IPS-NIHi7 (cell line): Measurements from ENCODE around the gene FCN2.

Experiments used
- DNase-seq: peaks from one replicate; pipeline ENCODE4 v3.0.0; 2012; ENCODE audit warnings: mixed read lengths; ENCODE audit errors: extremely low spot score

FCN2 gene

DNA sequence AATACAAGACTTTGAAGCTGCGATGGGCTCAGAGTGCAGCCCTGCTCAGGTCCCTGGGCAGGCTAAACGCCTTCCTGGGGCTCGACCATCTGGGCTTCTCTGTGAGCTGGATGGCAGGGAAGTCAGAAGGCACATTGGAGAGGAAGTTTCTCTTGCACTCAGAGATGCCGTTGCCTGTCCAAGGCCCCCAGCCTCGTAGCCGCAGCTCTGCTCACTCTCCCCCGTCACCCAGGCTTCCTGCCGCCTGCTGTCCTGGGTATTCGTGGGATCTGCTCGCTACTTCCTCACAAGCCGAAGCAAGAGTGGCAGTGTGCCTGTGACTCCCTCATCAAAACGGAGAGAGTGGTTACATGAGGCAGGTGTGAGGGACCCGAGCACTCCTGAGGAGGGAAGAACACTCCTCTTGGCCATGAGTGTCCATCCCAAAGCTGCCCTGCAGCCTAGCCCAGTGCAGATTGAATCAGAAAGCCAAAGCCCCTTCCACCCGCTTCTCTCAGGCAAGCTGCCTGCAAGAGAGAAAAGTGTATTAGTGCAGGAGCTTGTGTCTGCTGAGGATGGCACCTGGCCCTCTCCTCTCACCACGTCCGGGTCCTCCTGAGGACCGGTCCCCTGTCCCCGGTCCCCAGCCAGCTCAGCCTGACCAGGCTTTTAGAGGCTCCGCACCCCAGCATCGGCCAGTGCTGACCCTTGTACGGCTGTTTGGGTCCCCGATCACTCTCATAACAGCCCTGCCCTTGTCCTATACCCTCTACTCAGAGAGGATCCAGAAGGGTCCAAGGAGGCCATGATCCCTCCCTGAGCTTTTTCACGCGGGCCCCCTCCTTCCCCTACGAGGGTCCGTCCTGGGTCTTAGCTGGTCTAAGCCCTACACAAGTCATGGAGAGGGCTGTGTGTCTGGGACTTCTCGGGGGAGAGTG, 7.3 kb downstream of the FCN2 start:
- no peak for DNase-seq

DNA sequence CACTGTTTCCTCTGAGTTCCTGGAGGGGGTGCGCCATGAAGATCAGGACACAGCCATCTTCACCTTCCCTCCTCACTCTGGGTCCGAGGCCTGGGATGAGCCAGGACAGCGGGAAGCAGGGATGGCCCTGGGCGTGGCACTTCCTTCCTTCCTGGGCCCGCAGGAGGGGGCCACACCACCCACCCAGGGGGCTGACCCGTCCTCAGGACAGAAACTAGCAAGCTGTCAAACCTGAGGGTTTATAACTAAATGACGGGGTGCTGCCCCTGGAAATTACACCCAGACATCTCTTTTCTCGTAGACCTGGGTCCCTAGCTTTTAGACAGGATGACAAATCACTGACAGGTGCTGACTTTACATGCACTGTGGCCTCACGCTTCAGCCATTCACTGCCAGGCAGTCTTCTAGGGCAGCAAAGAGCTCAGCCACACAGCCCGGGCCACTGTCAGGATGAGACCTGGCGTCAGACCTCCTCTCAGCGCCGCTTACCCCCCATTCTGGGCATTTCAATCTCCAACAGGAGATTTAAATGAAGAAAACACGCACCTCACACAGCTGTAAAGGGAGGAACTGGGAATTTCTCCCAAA, 8.1 kb downstream of the FCN2 start:
- no peak for DNase-seq

DNA sequence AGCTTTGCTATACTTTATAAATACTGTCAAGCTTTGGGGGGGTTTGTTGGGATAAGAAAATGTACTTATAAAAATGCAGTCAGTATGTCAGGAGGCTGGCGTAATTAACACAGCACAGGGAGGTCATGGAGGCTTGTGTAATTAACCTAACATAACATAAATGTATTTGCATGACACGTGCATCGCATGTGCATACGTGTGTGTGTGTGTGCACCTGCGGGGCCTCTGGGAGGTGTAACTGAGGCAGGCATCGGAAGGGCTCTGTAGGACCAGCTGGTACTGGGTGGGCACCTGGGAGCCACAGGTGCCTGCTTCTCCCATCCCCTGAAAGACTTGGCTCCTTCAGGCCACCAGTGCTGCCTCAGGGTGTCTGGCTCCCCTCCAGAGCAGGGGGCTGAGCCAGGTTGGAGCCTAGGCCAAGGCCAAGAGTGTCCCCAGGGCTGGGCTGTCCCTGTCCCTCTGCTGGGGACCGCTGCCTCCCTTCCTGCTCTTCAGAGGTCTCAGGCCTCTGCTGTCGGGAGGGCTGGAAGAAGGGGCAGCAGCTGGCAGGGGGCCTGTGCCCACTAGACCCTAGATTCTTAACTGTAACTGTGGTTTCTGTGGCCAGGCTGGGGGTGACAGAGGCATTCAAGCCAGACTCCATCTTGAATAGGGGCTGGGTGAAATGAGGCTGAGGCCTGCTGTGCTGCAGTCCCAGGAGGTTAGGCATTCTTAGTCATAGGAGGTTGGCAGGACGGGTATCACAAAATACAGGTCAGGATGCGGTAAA, 9.0 kb downstream of the FCN2 start:
- DNase-seq: no peak

DNA sequence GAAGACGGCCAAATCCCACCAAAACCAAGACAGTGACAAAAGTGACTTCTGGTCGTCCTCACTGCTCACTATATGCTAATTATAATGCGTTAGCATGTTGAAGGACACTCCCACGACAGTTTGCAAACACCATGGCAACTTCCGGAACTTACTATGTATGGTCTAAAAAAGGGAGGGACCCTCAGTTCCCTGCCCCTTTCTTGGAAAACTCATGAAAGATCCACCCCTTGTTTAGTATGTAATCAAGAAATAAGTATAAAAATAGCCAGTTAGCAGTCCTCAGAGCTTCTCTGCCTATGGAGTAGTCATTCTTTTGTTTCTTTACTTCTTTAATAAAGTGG, 9.5 kb downstream of the FCN2 start:
- no peak for DNase-seq

DNA sequence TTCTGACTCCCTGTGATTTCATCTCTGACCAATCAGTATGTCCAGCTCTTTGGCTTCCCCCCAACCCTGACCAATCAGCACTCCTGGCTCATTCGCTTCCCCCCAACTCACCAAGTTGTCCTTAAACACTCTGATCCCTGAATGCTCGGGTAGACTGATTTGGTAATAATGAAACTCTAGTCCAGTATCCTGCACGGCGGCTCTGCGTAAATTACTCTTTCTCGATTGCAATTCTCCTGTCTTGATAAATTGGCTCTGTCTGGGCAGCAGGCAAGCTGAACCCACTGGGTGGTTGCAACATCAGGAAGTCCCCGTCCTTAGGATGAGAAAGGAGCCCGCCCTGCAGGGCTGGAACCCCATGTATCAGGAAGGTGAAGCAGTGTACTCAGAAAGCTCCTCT, 10.4 kb downstream of the FCN2 start:
- DNase-seq: no peak

DNA sequence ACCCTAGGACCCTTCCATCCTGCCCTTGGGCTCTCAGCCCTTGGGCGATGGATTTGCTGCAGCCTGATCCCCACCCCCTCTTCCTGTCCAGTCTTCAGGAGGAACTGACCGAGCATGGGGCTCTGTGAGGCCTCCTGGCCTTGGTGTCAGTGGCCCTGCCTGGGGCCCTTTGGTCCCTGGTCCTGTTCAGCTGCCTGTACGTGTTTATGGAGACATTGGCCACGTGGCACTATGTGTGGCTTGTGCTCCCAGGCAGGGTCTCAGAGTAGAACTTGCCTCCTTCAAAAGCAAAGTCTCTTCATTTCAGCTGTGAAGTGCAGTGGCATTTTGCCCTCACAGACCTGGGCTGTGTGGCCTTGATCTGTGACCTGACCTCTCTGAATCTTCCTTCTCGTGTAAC, 11.1 kb downstream of the FCN2 start:
- DNase-seq: no peak

DNA sequence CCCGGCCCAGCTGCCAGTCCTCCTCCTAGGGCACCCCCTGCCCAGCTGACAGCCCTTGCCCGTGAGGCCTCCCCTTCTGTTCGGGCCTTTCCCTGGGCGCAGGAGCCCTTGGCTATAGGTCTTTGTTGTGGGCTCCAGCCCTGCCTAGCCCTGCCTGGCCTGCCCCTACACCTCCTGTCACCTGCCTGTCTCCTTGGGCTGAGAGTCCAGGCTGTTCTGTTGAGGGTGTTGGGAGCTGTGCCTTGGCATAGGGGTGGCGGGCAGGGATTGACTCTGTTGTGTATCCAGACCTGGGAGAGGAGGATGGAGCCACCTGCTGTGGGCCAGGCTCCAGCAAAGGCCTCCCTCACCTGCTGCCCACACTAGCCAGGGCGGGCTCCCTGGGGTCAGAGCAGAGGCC, 11.6 kb downstream of the FCN2 start:
- DNase-seq: no peak

DNA sequence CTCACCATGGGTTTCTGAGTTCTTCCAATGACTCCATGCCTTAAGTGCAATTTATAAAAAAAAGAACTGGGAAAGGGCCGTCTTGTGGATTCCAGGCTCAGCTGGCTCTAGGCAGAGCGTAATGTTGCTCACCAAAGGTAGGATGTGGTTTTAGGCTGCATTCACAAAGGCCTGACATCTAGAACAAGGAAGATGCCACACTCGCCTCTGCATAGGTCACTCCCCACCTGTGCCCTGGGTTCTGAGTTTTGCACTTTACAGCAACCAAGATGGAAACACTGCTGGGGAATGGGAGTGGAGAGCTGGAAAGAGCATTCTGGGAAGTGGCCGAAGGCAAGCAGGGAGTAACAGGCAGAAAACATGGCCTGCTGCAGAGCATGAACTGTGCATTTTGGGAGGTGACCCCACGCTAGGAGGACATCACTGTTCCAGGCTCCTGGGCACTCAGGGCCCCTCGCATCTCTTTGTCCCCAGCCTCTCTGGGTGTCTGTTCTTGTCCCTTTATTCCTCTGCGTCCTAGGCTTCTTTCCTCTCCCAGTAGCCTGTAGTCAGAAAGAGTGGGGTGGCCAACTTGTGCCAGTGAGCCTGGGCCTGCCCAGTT, 12.3 kb downstream of the FCN2 start:
- DNase-seq: no peak

DNA sequence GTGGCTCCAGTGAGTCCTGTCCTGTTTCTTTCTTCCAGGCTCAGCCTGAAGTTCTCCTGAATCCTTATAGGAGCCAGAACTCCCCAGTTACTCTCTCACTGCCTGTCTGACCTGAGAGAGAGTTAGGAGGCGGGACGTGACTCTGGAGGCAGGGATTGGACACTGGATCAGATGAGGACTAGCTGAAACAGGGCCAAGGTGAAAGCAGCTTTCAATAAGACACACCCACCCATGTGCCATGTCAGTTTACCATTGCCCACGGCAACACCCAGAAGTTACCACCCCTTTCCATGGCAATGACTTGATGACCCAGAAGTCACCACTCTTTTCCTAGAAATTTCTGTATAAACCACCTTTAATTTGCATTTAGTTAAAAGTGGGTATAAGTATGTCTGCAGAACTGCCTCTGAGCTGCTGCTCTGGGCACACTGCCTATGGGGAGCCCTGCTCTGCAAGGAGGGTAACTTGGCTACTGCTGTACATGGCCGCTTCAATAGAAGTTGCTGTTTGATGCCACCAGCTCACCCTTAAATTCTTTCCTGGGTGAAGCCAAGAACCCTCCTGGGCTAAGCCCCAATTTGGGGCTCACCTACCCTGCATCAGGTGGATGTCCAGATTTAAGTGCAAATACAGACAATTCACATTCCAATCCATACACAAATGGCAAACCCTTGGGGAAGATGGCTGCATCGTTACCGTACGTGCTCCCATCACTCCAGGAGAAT, 13.7 kb downstream of the FCN2 start:
- no peak for DNase-seq

DNA sequence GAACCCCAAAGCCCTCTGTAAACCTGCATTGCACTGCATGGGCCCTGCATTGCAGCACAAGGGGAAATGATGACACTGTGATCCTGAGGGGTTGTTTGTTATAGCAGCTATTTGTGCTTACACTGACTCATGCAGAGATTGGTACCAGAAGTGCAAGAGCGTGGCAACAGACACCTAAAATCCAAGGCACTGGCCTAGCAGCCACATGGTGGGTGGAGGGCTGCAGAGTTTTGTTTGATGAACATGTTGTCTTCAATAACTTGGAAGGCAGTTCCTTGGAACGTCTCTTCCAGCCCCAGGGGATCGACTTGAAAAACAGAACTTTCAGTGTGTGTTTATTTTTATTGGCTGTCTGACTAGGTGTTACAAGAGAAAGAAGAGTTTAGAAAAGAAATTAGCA, 14.5 kb downstream of the FCN2 start:
- no peak for DNase-seq

DNA sequence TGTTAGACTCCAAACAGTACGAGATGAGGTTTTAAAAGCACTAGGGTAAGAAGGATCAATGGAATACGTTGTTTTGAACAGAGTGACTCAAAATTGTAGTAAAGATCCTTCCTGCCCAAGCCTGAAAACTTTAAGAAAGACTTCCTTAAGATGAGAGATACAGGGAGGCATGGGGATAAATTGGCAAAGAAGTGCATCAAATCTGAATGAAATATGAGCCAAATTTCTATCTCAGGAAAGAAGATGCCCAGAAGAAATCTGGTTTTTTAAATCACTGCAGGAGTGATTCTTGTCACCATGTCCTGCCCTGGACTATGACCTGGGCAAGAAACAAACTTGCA, 14.9 kb downstream of the FCN2 start:
- no peak for DNase-seq

DNA sequence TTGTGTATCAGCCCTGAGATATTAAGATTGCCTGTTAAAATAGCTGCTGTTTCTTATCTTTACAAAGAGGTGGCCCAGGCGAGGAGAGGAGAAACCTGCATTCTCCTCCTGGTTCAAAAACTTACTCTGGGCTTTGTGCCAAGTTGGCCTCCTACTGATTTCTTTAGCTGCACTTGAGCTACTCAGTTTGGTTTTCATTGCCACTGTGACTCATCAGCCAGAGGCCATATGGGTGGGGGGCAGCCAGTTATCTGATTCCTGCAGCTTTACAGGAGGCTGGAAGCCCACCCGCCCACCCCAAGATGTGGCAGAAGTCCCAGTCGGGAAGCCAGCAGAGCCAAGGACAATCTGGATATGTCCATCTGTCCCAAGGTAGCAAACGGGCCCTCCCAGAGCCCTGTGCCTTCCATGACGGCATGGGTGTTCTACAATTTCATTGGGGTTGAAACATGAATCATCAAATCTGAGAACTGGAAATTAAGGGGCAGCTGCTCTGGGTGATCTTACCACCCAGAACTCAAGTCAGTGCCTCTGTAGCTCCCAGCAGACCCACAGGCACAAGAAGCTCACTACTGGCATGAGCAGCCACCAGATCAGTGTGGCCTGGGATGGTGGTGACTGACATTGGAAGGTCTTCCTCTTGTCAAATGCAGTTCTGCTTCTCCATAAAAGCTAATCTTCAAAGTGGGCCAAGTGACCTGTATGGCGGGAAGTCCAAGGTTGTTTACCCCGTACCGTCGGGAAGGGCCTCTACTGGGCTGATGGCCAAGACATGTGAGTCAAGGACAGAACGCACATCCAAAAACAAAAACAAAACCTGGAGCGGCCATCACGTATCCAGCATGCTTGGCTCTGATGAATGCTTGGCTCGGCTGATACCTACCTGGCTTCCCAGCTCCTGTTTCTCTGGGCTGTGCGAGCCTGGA, 15.6 kb downstream of the FCN2 start:
- DNase-seq: no peak

DNA sequence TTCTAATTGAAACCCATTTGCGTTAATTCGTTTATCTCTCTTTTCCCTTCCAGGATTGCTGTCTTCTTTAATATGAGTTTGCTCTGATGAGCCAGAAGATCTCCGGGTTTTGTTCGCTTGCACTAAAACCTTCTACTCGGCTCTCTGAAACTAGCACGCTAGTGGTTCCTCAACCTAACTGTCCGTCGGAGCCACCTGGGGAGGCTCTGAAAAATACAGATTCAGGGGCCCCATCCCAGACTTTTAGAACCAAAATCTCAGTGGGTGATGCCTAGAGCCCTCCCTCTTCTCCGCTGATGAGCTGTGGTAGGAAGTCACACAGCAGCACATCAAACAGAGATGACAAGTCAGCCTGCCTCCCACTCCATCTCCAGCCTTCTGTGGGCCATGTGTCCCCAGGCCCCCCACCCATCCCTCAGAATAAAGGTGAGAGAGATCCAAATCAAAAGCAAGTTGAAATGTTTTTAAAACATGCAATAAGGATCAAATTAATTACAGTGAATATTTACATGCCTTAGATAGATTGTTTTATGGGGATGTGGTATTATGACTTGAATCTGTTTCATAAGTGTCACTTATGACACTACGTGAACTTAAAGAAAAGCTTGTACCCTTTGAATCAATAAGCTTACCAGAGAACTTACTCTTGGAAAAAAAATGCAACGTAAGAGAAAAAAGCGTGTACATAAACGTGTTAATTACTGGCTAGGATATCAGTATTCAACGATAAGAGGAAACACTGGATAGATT, 16.4 kb downstream of the FCN2 start:
- DNase-seq: no peak

DNA sequence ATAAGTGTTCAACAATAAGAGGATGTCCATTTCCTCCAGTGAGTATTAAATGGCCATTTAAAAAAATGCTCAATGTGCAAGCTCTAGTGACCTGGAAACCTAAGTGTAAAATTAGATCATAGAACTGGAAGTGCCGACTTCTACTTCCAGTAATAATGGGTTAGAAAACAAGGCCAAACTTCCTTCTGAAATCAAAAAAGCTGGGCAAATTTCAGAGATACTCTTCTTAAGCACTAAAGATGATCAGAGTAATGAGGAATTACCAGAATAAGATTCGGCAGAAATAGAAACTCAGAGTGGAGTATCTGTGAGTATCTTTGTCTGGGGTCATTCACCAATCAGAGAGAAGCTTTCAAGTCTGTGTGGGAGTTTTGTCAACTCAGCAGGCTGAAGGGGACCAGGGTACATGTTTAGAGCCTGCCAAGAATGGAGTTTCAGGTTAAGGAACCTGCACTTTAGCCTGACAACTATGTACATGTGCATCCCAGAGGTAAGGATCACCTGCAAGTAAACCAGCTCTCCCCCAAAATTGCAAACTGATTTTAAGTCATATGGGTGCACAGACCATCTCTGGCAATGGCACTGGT, 17.1 kb downstream of the FCN2 start:
- DNase-seq: no peak

DNA sequence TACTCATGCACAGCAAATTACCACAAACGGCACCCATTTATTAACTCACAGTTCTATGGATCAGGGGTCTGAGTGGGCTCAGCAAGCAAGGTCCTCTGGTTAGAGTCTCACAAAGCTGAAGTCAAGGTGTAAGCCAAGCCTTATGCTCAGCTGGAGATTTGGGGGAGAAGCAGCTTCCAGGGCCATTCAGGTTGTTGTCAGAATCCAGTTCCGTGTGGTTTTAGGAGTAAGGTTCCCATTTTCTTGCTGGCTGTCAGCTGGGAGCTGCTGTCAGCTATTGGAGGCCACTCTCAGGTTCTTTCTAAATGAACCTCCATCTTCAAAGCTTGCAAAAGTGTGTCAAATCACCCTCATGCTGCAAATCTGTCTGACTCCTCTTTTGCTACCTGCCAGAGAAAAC, 17.7 kb downstream of the FCN2 start:
- no peak for DNase-seq

DNA sequence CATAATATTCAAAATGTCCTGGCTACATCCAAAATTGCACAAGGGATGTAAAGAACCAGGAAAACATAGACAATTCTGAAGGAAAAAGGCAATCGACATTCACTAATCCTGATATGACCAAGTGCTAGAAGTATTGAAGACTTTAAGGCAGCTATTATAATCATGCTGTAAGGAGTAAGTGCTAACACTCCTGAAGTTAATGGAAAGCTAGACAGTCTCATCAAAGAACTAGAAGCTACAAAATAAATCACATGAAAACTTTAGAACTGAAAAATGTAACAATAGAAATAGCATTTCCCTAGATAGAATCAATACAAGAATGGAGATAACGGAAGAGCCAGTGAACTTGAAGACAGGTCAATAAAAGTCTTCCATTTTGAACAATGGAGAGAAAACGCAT, 18.6 kb downstream of the FCN2 start:
- no peak for DNase-seq

DNA sequence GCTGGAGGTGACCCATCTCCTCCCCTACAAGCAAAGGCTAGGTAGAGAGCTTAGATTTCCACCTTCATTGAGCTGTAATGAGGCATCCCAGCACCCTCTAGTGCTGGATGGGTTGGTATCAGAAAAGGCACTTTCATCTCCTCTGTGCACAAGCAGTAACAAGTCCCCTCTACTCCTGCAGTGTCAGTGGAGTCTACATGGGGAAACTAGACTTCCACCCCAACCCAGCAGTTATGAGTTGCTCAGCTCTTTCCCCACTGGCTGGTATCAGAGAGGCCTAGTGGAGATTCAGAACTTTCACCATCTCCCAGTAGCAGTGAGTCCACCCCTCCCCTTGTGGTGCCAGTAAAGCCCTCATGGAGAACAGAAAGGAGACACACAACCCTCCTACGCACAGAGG, 19.2 kb downstream of the FCN2 start:
- no peak for DNase-seq

DNA sequence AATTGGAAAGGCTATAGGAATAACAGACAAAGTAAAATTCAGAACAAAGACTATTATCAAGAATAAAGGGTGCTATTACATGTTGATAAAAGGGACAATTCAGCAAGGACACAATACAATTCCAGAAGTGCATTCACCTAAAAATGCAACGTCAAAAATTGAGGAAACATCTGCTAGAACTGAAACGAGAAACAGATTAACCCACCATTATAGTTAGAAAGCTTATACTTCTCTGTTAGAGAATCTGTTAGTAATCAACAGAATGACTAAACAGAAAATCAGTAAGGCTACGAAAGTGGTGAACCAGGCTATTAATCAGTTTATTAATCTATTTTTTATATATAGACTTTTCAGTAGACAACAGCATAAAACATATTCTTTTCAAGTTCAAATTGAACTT, 22.3 kb downstream of the FCN2 start:
- no peak for DNase-seq

DNA sequence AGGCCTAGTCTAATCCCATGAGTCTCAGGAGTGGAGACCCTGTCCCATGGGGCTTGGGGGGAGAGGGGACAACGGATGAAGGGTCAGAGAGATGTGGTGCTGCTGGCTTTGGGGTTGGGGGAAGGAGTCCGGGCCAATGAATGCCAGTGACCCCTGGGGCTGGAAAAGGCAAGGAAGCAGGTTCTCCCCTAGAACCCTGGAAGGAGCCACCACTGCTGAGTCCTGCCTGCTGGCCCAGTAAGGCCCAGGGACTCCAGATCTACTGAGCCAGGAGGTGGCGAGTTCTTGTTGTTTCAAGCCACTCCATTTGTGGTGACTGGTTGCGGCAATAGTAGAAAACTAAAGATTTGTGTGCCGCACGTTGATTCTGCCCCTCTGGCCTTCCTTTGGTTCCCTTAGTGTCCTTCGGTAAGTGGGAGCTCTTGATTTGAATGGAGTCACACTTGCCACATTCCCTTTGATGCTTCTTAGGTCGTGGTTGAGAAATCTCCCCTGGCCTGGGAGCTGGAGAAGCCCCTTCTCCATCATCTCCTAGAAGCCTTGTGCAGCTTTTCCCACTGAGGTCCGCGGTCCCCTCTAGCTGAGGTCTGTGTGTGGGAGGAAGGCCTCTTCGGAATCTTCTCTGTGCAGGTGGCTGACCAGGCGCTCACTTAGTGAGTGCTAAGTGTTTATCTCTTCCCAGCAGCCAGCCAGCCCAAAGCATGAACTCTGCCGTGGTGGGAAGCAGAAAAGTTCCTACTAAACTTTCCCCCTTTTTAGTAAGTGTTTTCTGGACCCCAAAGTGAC, 28.1 kb downstream of the FCN2 start:
- no peak for DNase-seq
